Activated CD8-positive, alpha-beta memory T cell treated with anti-CD3 and anti-CD28 coated beads, Interleukin-2, amount 10 ng/mL, durations not matched to agents 7 days and 5 days (primary cell): ENCODE data around the gene STAT3. TPM values are rescaled to one million over a fixed set of nuclear protein-coding genes. Genes with fewer than 3 reads are reported as not detected.
"Not testable (repeated sequence)": the region's sequence is repeated elsewhere in the genome, so short reads cannot be mapped to it uniquely, and the experiment has no call there.

Source experiments
- ATAC-seq: fragments of 150-1000 bp; cut with Tn5 transposase; one replicate; pipeline ENCODE4 v1.10.0; 2021; ENCODE audit warnings: moderate library complexity
- CTCF ChIA-PET: fragments of 350-600 bp; sonication (Branson Sonifier 250); formaldehyde crosslinking; loops from one replicate; lab custom pipeline; 2021; ENCODE audit warnings: antibody characterized with exemption; lab: Charles Lee
- DNase-seq: peaks from one replicate; pipeline ENCODE4 v3.0.0-alpha.2; 2020
- H3K27ac Mint-ChIP-seq: one replicate; pipeline ENCODE4 v1.8.0; 2021; ENCODE audit warnings: mild to moderate bottlenecking, mixed read lengths
- H3K27me3 Mint-ChIP-seq: one replicate; pipeline ENCODE4 v1.8.0; 2021; ENCODE audit warnings: mixed read lengths
- H3K36me3 Mint-ChIP-seq: one replicate; pipeline ENCODE4 v1.8.0; 2021; ENCODE audit warnings: mild to moderate bottlenecking, mixed read lengths
- H3K4me1 Mint-ChIP-seq: one replicate; pipeline ENCODE4 v1.8.0; 2021; ENCODE audit warnings: mixed read lengths
- H3K4me3 Mint-ChIP-seq: one replicate; pipeline ENCODE4 v1.8.0; 2021; ENCODE audit warnings: mild to moderate bottlenecking, moderate library complexity, mixed read lengths
- H3K9me3 Mint-ChIP-seq: one replicate; pipeline ENCODE4 v1.8.0; 2022; ENCODE audit warnings: low read depth, mixed read lengths
- total RNA-seq, 2 experiments: library from RNA; stranded (reverse); gene quantifications; one replicate each; pipeline ENCODE4 v1.2.3, GENCODE V29; 2021

STAT3 gene
- total RNA-seq, 2 experiments from 2014 or later = 90.5 to 97.6 TPM

- ATAC-seq = no peak
- Mint-ChIP-seq H3K9me3 (no peaks in the 10 kb centered on the region), H3K4me1 (peaks cover 58% of the 10 kb centered on the region), H3K4me3 (peak overlapping the region; percentile 44), H3K27ac (peak overlapping the region; percentile 99), H3K36me3 (peaks cover 13% of the 10 kb centered on the region), H3K27me3 (no peaks in the 10 kb centered on the region)
- CTCF ChIA-PET = interaction anchor here (0.6 to 30.0 kb wide), 5 partner anchors 9 to 67 kb away, joined by 3 to 967 read pairs (median 16); no protein-coding TSS in a partner anchor
- DNase-seq = no peak
These were observed 1.7 kb upstream of the STAT3 start for GRCh38 chr17:42389899-42390298.

- ATAC-seq (peak; percentile 59), DNase-seq (no peak)
- peak overlapping the region; percentile 99 for H3K27ac Mint-ChIP-seq
- peak overlapping the region; percentile 98 for H3K4me3 Mint-ChIP-seq
- no peaks in the 10 kb centered on the region for H3K27me3 Mint-ChIP-seq
- CTCF ChIA-PET = interaction anchor here (0.9 to 30.0 kb wide), 15 partner anchors 8 to 235 kb away, joined by 3 to 967 read pairs (median 4); no protein-coding TSS in a partner anchor
- H3K4me1 Mint-ChIP-seq = peaks cover 57% of the 10 kb centered on the region
- peaks cover 15% of the 10 kb centered on the region for H3K36me3 Mint-ChIP-seq
- no peaks in the 10 kb centered on the region for H3K9me3 Mint-ChIP-seq
These were observed 834 bp upstream of the STAT3 start for GRCh38 chr17:42389135-42389417.

GRCh38 chr17:42387661-42388380, 421 bp downstream of the STAT3 start:
- CTCF ChIA-PET = interaction anchor here (0.9 to 30.0 kb wide), 17 partner anchors 9 to 268 kb away, joined by 3 to 967 read pairs (median 4); partner anchors contain the start of gene STAT5A
- peak overlapping the region; percentile 98 for H3K4me3 Mint-ChIP-seq
- no peaks in the 10 kb centered on the region for H3K9me3 Mint-ChIP-seq
- peak overlapping the region; percentile 99 for H3K27ac Mint-ChIP-seq
- DNase-seq (peak; percentile 60), ATAC-seq (peak; percentile 4)
- H3K4me1 Mint-ChIP-seq = peaks cover 53% of the 10 kb centered on the region
- no peaks in the 10 kb centered on the region for H3K27me3 Mint-ChIP-seq
- H3K36me3 Mint-ChIP-seq = peaks cover 17% of the 10 kb centered on the region

DNA sequence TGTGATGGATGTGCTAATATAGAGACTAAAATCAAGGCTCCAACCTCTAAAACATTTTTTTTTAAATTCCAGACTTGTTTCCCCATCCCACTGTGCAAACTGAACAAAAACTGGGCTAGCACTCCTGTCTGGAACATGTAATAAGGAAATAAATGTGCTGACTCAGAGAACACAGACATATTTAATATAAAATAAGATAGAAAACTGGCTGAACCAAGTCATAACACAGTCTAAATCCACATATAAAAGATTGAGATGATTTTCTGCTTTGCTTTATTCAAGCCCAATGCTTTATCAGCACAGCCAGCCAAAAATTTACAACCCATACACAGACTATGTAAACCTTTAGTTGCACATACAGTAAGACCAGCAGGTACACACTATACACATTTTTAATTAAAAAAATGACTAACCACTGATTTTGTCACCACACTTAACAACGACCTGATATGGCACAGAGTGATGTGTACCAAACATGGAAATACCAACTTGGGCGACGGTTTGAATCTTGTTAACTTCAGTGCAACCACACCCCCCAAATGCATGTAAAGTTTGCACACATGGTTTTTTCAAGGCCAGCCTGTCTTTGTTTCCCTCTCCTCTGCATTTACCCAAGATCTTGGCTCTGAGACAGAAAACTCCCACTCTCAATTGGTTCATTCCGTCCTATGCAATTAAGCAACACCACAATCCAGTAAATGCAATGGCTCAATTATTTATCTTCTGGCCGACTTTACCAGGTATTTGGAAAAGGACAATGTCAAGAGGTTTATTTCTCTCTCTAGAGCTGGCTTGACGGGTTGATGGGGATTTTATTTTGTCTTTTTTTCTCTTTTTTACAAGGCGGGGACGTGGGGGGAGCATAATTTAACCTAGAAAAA, 1.2 kb downstream of the STAT3 start:
- CTCF ChIA-PET = interaction anchor here (1.0 to 30.0 kb wide), 5 partner anchors 12 to 64 kb away, joined by 3 to 967 read pairs (median 4); no protein-coding TSS in a partner anchor
- ATAC-seq = no peak
- Mint-ChIP-seq H3K4me3 (peak overlapping the region; percentile 98), H3K27ac (peak overlapping the region; percentile 99), H3K9me3 (no peaks in the 10 kb centered on the region), H3K27me3 (no peaks in the 10 kb centered on the region), H3K36me3 (peaks cover 19% of the 10 kb centered on the region), H3K4me1 (peaks cover 52% of the 10 kb centered on the region)
- DNase-seq = no peak

DNA sequence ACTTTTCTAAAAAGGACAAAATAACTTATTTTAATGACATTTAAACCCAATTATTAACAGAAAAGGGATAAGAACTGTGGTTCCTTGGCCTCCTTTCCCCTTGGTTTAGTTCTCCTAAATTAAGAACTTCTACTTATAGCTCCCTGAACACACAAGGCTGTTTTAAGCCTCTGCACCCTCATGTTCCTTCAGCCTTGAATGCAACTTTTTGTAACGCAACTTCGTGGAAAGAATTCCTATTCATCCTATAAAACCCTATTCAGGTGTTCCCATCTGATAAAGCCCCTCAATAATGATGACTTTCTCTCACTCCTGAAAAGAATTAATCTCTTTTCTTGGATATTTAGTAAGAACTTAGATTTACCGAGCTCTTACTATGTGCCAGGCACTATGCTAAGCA, 6.3 kb downstream of the STAT3 start:
- H3K9me3 Mint-ChIP-seq = no peaks in the 10 kb centered on the region
- CTCF ChIA-PET = interaction anchor here (0.6 kb wide), 1 partner anchor 36 kb away, joined by 4 read pairs; no protein-coding TSS in a partner anchor
- H3K4me1 Mint-ChIP-seq = peaks cover 57% of the 10 kb centered on the region

DNA sequence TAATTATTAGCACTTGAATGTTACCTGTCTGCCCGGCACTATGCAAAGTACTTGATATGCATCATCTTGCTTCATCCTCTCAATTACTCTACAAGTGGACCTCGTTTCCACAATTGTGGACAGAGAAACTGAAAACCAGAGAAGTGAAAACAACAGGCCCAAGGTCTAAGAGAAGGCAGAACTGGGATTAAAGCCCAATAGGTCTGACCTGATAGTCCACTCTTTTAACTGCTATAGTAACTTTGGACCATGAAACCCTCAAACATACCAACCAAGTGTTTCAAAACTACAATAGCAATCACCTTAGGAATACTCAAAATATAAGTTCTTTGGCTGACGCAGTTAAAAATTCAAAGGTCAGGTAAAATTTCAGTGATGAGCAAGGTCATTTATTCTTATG, 7.3 kb downstream of the STAT3 start:
- Mint-ChIP-seq H3K4me3 (no peak overlapping the region), H3K27me3 (no peaks in the 10 kb centered on the region), H3K27ac (no peak overlapping the region), H3K4me1 (peaks cover 51% of the 10 kb centered on the region), H3K36me3 (peaks cover 18% of the 10 kb centered on the region), H3K9me3 (no peaks in the 10 kb centered on the region)
- CTCF ChIA-PET = interaction anchor here (0.8 kb wide), 1 partner anchor 51 kb away, joined by 3 read pairs; no protein-coding TSS in a partner anchor
- DNase-seq (no peak), ATAC-seq (no peak)

More for the DNA sequence above, 6.3 kb downstream of the STAT3 start:
- peaks cover 21% of the 10 kb centered on the region for H3K36me3 Mint-ChIP-seq
- H3K4me3 Mint-ChIP-seq = no peak overlapping the region
- ATAC-seq (no peak), DNase-seq (no peak)
- no peaks in the 10 kb centered on the region for H3K27me3 Mint-ChIP-seq
- no peak overlapping the region for H3K27ac Mint-ChIP-seq

DNA sequence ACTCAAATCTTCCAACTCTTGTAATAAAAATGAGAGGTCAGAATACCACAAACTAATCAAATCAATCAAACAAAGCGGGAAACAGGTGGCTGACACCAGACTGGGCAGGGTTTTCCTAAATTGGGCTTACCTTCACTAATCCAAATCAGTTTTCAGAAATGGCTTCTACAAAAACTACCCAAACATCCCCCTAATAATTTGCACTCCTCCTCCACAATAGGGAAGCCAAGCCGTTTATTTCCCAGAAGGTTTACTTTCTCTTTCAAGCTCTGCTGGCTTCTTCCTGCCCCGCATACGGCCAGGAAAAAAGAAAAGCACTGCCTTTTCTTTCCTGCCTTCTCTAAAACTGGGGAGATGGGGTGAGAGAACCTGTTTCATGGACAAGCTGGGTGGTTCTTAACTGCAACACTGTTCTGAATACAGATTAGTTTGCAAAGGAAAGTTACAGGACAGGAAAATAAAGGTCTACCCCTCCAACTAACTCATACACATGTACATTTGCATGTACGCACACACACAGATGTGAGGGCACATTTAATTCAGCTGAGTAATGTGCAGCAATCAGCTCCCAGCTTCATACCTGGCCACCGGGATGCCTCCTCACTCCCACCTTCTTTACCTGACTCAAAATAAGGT, 9.2 kb downstream of the STAT3 start:
- peak; percentile 72 for ATAC-seq
- Mint-ChIP-seq H3K4me3 (peak overlapping the region; percentile 76), H3K36me3 (peaks cover 15% of the 10 kb centered on the region), H3K27me3 (no peaks in the 10 kb centered on the region), H3K4me1 (peaks cover 53% of the 10 kb centered on the region), H3K27ac (peak overlapping the region; percentile 82), H3K9me3 (no peaks in the 10 kb centered on the region)
- DNase-seq = no peak
- CTCF ChIA-PET = interaction anchor here (0.6 to 1.7 kb wide), 5 partner anchors 10 to 138 kb away, joined by 3 to 11 read pairs (median 3); partner anchors contain the start of gene STAT3

DNA sequence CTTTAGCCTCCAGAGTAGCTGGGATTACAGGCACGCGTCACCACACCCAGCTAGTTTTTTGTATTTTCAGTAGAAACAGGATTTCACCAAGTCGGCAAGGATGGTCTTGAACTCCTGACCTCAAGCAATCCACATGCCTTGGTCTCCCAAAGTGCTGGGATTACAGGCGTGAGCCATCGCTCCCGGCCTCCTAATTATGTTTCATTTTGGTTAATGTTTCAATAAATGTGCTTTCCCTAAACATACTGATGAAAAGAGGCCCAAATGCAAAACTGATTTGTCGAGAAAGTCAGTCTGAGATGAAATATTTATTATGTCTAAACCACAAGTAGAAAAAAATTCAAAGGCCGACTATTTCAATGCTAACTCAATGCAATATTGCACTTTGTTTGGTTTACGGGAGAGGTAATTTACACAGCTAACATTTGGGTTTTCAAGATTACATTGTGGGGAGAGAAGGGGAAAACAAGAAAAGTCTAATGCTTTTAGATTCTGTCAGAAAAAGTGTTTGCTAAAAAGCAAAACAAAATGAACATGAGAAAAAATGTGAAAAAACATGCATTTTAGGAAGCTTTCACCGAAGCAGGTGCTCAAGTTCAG, 9.8 kb downstream of the STAT3 start:
- Mint-ChIP-seq H3K4me3 (peak overlapping the region; percentile 76), H3K27me3 (no peaks in the 10 kb centered on the region), H3K4me1 (peaks cover 52% of the 10 kb centered on the region), H3K9me3 (no peaks in the 10 kb centered on the region), H3K27ac (peak overlapping the region; percentile 82), H3K36me3 (peaks cover 13% of the 10 kb centered on the region)
- ATAC-seq (no peak), DNase-seq (no peak)
- CTCF ChIA-PET = interaction anchor here (0.9 to 1.7 kb wide), 5 partner anchors 9 to 56 kb away, joined by 3 to 11 read pairs (median 3); partner anchors contain the start of gene STAT3

DNA sequence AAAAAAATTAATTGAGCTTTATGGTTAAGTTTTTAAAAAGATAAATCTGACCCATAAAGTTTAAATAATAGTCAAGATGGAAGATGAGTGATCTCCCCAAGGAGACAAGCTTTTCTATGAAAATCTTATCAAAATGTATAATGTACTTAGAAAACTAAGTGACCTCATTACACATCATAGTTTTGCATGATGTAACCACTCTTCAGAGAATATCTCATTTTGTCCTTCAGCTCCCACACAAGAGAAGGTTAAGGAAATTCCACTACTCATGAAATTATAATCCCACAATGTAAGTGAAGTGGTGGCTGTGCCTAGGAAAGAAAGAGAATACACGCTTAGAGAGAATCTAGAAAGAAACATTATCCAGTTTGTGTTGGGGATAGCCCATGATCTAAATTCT, 14.3 kb downstream of the STAT3 start:
- peaks cover 44% of the 10 kb centered on the region for H3K4me1 Mint-ChIP-seq
- peaks cover 19% of the 10 kb centered on the region for H3K36me3 Mint-ChIP-seq
- no peak for ATAC-seq
- DNase-seq = no peak
- H3K27ac Mint-ChIP-seq = no peak overlapping the region
- no peaks in the 10 kb centered on the region for H3K9me3 Mint-ChIP-seq
- H3K27me3 Mint-ChIP-seq = no peaks in the 10 kb centered on the region
- no peak overlapping the region for H3K4me3 Mint-ChIP-seq
- CTCF ChIA-PET = no interaction called here

DNA sequence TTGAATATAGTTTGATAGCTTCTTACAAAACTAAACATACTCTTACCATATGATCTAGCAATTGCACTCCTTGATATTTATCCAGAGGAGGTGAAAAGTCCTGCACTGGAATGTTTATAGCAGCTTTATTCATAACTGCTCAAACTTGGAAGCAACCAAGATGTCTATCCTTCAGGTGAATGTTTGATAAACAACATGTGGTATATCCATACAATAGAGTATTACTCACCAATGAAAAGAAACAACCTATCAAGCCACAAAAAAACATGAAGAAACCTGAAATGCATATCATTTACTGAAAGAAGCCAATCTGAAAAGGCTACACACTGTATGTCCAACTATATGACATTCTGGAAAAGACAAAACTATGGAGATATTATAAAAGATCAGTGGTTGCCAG, 16.1 kb downstream of the STAT3 start:
- CTCF ChIA-PET = interaction anchor here (0.7 kb wide), 1 partner anchor 36 kb away, joined by 3 read pairs; no protein-coding TSS in a partner anchor
- no peak overlapping the region for H3K27ac Mint-ChIP-seq

DNA sequence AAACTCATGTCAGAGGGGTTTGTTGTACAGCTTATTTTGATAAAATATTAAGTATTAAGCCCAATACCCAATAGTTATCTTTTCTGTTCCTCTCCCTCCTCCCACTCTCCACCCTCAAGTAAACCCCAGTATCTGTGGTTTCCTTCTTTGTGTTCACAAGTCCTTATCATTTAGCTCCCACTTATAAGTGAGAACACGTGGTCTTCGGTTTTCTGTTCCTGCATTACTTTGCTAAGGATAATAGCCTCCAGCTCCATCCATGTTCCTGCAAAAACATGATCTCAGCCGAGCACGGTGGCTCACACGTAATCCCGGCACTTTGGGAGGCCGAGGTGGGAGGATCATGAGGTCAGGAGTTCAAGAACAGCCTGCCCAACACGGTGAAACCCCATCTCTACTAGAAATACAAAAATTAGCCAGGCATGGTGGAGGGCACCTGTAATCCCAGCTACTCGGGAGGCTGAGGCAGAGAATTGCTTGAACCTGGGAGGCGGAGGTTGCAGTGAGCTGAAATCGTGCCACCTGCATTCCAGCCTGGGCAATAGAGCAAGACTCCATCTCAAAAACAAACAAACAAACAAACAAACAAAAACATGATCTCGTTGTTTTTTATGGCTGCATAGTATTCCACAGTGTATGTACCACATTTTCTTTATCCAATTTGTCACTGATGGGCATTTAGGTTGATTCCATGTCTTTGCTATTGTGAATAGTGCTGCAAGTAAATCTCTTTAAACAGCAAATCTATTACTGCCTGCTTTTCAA, 19.3 kb downstream of the STAT3 start:
- Mint-ChIP-seq H3K36me3 (peaks cover 23% of the 10 kb centered on the region), H3K4me1 (peaks cover 57% of the 10 kb centered on the region)
- H3K27ac Mint-ChIP-seq, H3K4me3 Mint-ChIP-seq, DNase-seq, ATAC-seq, H3K9me3 Mint-ChIP-seq, H3K27me3 Mint-ChIP-seq: not testable (repeated sequence)
- CTCF ChIA-PET = interaction anchor here (1.2 to 1.4 kb wide), 3 partner anchors 10 to 34 kb away, joined by 3 read pairs; no protein-coding TSS in a partner anchor

More for the DNA sequence above, 16.1 kb downstream of the STAT3 start:
- Mint-ChIP-seq H3K36me3 (peaks cover 22% of the 10 kb centered on the region), H3K9me3 (no peaks in the 10 kb centered on the region), H3K4me1 (peaks cover 46% of the 10 kb centered on the region), H3K4me3 (no peak overlapping the region), H3K27me3 (no peaks in the 10 kb centered on the region)
- no peak for DNase-seq
- ATAC-seq = no peak

DNA sequence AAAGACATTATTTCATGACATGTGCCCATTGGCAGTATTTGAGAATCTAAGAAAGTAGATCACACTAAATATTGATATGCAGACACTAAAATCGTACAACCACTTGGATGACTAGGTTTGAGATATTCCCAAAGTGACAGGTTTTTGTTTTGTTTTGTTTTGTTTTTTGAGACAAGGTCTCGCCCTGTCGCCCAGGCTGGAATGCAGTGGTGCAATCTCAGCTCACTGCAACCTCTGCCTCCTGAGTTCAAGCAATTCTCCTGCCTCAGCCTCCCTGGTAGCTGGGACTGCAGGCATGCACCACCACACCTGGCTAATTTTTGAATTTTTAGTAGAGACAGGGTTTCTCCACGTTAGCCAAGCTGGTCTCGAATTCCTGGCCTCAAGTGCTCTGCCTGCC, 19.9 kb downstream of the STAT3 start:
- CTCF ChIA-PET = interaction anchor here (1.2 to 1.3 kb wide), 2 partner anchors 9 to 11 kb away, joined by 3 read pairs; no protein-coding TSS in a partner anchor
- H3K4me3 Mint-ChIP-seq, H3K27me3 Mint-ChIP-seq, H3K9me3 Mint-ChIP-seq, DNase-seq, ATAC-seq, H3K27ac Mint-ChIP-seq: not testable (repeated sequence)
- Mint-ChIP-seq H3K36me3 (peaks cover 27% of the 10 kb centered on the region), H3K4me1 (peaks cover 60% of the 10 kb centered on the region)
